D341Med (cell line): Measurements from ENCODE around the gene NEIL1.
"Not testable (repeated sequence)": the region's sequence is repeated elsewhere in the genome, so short reads cannot be mapped to it uniquely, and the experiment has no call there.

Experiments used
- DNase-seq: peaks from one replicate; pipeline ENCODE4 v3.0.0; 2012; ENCODE audit warnings: low spot score

The NEIL1 gene

GRCh38 chr15:75346796-75347221 is at the start of gene NEIL1:
Gene NEIL1 (plus strand): TSS chr15:75347039. CDS start chr15:75348906, 1,867 bp downstream.
- no peak for DNase-seq

- DNase-seq: not testable (repeated sequence)
Observed at GRCh38 chr15:75298541-75299310, 48.1 kb upstream of the NEIL1 start.

- DNase-seq: not testable (repeated sequence)
Observed at GRCh38 chr15:75299311-75299688, 47.5 kb upstream of the NEIL1 start.

GRCh38 chr15:75300026-75300425 is 46.8 kb upstream of the NEIL1 start:
- not testable (repeated sequence) for DNase-seq

- DNase-seq: no peak
Observed at GRCh38 chr15:75302318-75302717, 44.5 kb upstream of the NEIL1 start.

- not testable (repeated sequence) for DNase-seq
Observed at GRCh38 chr15:75302753-75303152, 44.1 kb upstream of the NEIL1 start.

- DNase-seq: no peak
Observed at GRCh38 chr15:75306188-75306587, 40.7 kb upstream of the NEIL1 start.

GRCh38 chr15:75307778-75308390 is 39.0 kb upstream of the NEIL1 start:
- peak; percentile 82 for DNase-seq

- DNase-seq: no peak
Observed at GRCh38 chr15:75309711-75310110, 37.1 kb upstream of the NEIL1 start.

GRCh38 chr15:75312548-75312947 is 34.3 kb upstream of the NEIL1 start:
- not testable (repeated sequence) for DNase-seq

GRCh38 chr15:75313116-75313845 is 33.6 kb upstream of the NEIL1 start:
- no peak for DNase-seq

- DNase-seq: no peak
Observed at GRCh38 chr15:75314552-75315290, 32.1 kb upstream of the NEIL1 start.

GRCh38 chr15:75319231-75319897 is 27.5 kb upstream of the NEIL1 start:
- not testable (repeated sequence) for DNase-seq

GRCh38 chr15:75321711-75322110 is 25.1 kb upstream of the NEIL1 start:
- DNase-seq: no peak

- DNase-seq: no peak
Observed at GRCh38 chr15:75325922-75326321, 20.9 kb upstream of the NEIL1 start.

- DNase-seq: no peak
Observed at GRCh38 chr15:75327005-75327404, 19.8 kb upstream of the NEIL1 start.

- DNase-seq: no peak
Observed at GRCh38 chr15:75327491-75327890, 19.3 kb upstream of the NEIL1 start.

GRCh38 chr15:75328493-75329314 is 18.1 kb upstream of the NEIL1 start:
- DNase-seq: no peak

- DNase-seq: no peak
Observed at GRCh38 chr15:75329571-75329970, 17.3 kb upstream of the NEIL1 start.

- not testable (repeated sequence) for DNase-seq
Observed at GRCh38 chr15:75332093-75332492, 14.7 kb upstream of the NEIL1 start.
